Measurements from ENCODE around the gene LARGE1.
A peak's percentile ranks its signal among the peaks of the same experiment; 100 is the strongest.

LARGE1 gene

GRCh38 chr22:33347002-33347401 is 573.3 kb downstream of the LARGE1 start:
- DNase-seq = no peak

- DNase-seq = no peak
These were observed 578.7 kb downstream of the LARGE1 start for GRCh38 chr22:33341611-33342010.

GRCh38 chr22:33337524-33337923 is 582.8 kb downstream of the LARGE1 start:
- DNase-seq = no peak

GRCh38 chr22:33335611-33336279 is 584.5 kb downstream of the LARGE1 start:
- no peak for DNase-seq

- DNase-seq = no peak
These were observed 587.7 kb downstream of the LARGE1 start for GRCh38 chr22:33332538-33332937.

- no peak for DNase-seq
These were observed 589.3 kb downstream of the LARGE1 start for GRCh38 chr22:33331017-33331416.

GRCh38 chr22:33330534-33330933 is 589.7 kb downstream of the LARGE1 start:
- DNase-seq = no peak

GRCh38 chr22:33329398-33329797 is 590.9 kb downstream of the LARGE1 start:
- DNase-seq = no peak

GRCh38 chr22:33328789-33329296 is 591.4 kb downstream of the LARGE1 start:
- no peak for DNase-seq

- DNase-seq = no peak
These were observed 592.9 kb downstream of the LARGE1 start for GRCh38 chr22:33327348-33327860.

GRCh38 chr22:33326540-33327295 is 593.6 kb downstream of the LARGE1 start:
- no peak for DNase-seq

- no peak for DNase-seq
These were observed 594.9 kb downstream of the LARGE1 start for GRCh38 chr22:33325232-33326004.

GRCh38 chr22:33324228-33324627 is 596.0 kb downstream of the LARGE1 start:
- no peak for DNase-seq

- no peak for DNase-seq
These were observed 598.8 kb downstream of the LARGE1 start for GRCh38 chr22:33321466-33321865.

- no peak for DNase-seq
These were observed 604.3 kb downstream of the LARGE1 start for GRCh38 chr22:33315954-33316353.

GRCh38 chr22:33315117-33315516 is 605.2 kb downstream of the LARGE1 start:
- no peak for DNase-seq

- no peak for DNase-seq
These were observed 606.0 kb downstream of the LARGE1 start for GRCh38 chr22:33314316-33314715.

- DNase-seq = no peak
These were observed 617.2 kb downstream of the LARGE1 start for GRCh38 chr22:33303099-33303498.

- no peak for DNase-seq
These were observed 617.7 kb downstream of the LARGE1 start for GRCh38 chr22:33302549-33302948.

- DNase-seq = peak; percentile 7
These were observed 618.2 kb downstream of the LARGE1 start for GRCh38 chr22:33302049-33302545.

GRCh38 chr22:33300165-33300564 is 620.1 kb downstream of the LARGE1 start:
- DNase-seq = no peak

GRCh38 chr22:33299245-33299956 is 620.9 kb downstream of the LARGE1 start:
- no peak for DNase-seq

All from effector CD4-positive, alpha-beta T cell (primary cell).